ENCODE results near the gene DEFB124. TPM values are rescaled to one million over a fixed set of nuclear protein-coding genes. Genes with fewer than 3 reads are reported as not detected.
"Not testable (repeated sequence)": the region's sequence is repeated elsewhere in the genome, so short reads cannot be mapped to it uniquely, and the experiment has no call there.

Gene DEFB124
- total RNA-seq, 1 experiment from 2014 or later: not detected

GRCh38 chr20:31426891-31427551, 47.9 kb downstream of the DEFB124 start:
- DNase-seq (ENCODE audit: low spot score): not testable (repeated sequence)

GRCh38 chr20:31425797-31426196, 49.1 kb downstream of the DEFB124 start:
- no peak for DNase-seq (ENCODE audit: low spot score)

DNA sequence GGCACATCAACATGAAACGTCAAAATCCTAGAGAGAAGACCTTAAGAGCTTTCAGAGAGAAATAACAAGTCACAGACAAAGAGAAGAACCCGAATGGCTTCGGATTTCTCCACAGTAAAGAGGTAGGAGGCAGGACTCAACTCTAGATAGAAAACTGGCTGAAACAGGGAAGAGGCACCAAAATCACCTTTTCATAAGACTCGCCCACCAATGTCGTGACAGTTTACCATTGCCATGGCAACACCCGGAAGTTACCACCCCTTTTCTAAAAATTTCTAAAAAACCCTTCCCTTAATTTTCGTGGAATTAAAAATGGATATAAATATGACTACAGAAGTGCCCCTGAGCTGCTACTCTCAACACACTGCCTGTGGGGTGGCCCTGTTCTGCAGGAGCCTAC, 56.6 kb downstream of the DEFB124 start:
- DNase-seq (ENCODE audit: low spot score): no peak

DNA sequence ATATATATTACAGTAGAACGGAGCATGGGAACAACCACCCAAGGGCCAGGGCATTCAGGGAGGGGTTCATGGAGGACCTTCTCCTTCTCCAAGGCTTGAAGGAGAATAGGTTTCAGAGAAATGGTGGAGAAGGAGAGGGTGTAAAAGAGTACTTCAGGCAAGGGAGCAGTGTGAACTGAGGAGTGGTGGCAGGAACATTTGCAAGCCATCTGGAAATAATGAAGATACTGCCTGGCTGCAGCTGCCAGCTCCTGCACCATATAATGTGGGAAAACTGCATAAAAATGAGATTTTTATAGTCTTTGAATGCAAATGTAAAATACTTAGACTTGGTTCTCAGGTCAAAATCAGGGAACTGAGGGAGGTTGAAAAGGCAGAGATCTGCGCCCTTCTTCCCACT, 59.3 kb downstream of the DEFB124 start:
- DNase-seq (ENCODE audit: low spot score): no peak

Other genes with a start within 250 kb of the DEFB124 start
- gene DEFB115, start 217.5 kb downstream of the DEFB124 start, total RNA-seq (2014; rRNA removed; shearing (Covaris generic)): not detected in 2 replicates
- not detected in 2 replicates for gene DEFB116, start 166.5 kb downstream of the DEFB124 start, total RNA-seq (2014; rRNA removed; shearing (Covaris generic))
- gene DEFB118, start 106.5 kb downstream of the DEFB124 start, total RNA-seq (2014; rRNA removed; shearing (Covaris generic)): not detected in 2 replicates
- not detected in 2 replicates for gene DEFB119, start 84.5 kb downstream of the DEFB124 start, total RNA-seq (2014; rRNA removed; shearing (Covaris generic))
- gene DEFB121, start 68.9 kb downstream of the DEFB124 start, total RNA-seq (2014; rRNA removed; shearing (Covaris generic)): not detected in 2 replicates
- not detected in 2 replicates for gene DEFB123, start 34.5 kb downstream of the DEFB124 start, total RNA-seq (2014; rRNA removed; shearing (Covaris generic))
- not detected in 2 replicates for gene REM1, start 161 bp upstream of the DEFB124 start, total RNA-seq (2014; rRNA removed; shearing (Covaris generic))
- 58.2 and 67.9 TPM in 2 replicates for gene HM13, start 39.3 kb upstream of the DEFB124 start, total RNA-seq (2014; rRNA removed; shearing (Covaris generic))
- 395 and 602 TPM in 2 replicates for gene ID1, start 130.2 kb upstream of the DEFB124 start, total RNA-seq (2014; rRNA removed; shearing (Covaris generic))
- not detected in 2 replicates for gene COX4I2, start 162.8 kb upstream of the DEFB124 start, total RNA-seq (2014; rRNA removed; shearing (Covaris generic))
- 202 and 212 TPM in 2 replicates for gene BCL2L1, start 247.7 kb upstream of the DEFB124 start, total RNA-seq (2014; rRNA removed; shearing (Covaris generic))

Measured in A172 (cell line).